Measurements from ENCODE around the gene CFAP58. TPM values are rescaled to one million over a fixed set of nuclear protein-coding genes. Genes with fewer than 3 reads are reported as not detected.

Gene CFAP58
- total and polyA plus RNA-seq, 2 donors (not counting 3 experiments of a cell fraction or from before 2014, with no cell fraction given) = 0.07 to 0.29 TPM

DNA sequence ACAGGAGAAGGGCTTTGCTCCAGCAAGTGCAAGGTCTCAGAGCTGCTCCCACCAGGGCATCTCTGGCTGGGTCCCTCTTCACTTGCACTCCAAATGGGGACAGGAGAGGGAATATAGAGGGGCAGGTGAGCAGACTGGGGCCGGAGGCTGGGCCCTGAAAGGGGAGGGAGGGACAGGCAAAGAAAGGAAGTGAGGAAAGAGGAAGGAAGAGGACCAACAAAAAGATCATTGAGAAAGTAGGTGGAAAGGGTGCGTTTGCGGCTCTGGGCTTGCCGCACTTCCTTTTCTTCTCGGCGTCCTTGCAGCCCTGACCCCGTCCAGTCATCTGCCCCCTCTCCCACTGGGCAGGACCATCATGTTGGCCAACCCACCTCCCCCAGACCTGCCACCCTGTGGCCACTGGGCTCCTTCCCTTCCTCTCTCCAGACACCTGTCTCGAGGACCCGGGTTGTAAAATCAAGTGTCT, 29.4 kb upstream of the CFAP58 start:
- H3K9me3 ChIP-seq (replicated peaks; ENCODE audit: control insufficient read depth, insufficient read depth, low read length) = no peaks in the 10 kb centered on the region
- H3K79me2 ChIP-seq (ENCODE audit: control insufficient read depth, insufficient read depth, low read length) = peaks cover 96% of the 10 kb centered on the region
- H2AFZ ChIP-seq (ENCODE audit: low read depth, low read length) = no peak overlapping the region
- TF ChIP-seq, protein P1, sequence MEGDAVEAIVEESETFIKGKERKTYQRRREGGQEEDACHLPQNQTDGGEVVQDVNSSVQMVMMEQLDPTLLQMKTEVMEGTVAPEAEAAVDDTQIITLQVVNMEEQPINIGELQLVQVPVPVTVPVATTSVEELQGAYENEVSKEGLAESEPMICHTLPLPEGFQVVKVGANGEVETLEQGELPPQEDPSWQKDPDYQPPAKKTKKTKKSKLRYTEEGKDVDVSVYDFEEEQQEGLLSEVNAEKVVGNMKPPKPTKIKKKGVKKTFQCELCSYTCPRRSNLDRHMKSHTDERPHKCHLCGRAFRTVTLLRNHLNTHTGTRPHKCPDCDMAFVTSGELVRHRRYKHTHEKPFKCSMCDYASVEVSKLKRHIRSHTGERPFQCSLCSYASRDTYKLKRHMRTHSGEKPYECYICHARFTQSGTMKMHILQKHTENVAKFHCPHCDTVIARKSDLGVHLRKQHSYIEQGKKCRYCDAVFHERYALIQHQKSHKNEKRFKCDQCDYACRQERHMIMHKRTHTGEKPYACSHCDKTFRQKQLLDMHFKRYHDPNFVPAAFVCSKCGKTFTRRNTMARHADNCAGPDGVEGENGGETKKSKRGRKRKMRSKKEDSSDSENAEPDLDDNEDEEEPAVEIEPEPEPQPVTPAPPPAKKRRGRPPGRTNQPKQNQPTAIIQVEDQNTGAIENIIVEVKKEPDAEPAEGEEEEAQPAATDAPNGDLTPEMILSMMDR (IDR thresholded peaks at IDR 0.05; ENCODE audit: extremely low read depth in 1 of 2, insufficient read depth in 1 of 2, low read depth in 1 of 2, low read length in 2 of 2) = no peak
- TF ChIP-seq POLR2AphosphoS5 (IDR thresholded peaks at IDR 0.05; ENCODE audit: insufficient read depth, low read depth, low read length) (no peak), POLR2A (IDR thresholded peaks at IDR 0.05; ENCODE audit: low read depth, low read length) (no peak), EZH2 (IDR thresholded peaks at IDR 0.05; ENCODE audit: borderline replicate concordance, low read depth, low read length, severe bottlenecking) (no peak), GATA2 (IDR thresholded peaks at IDR 0.05; ENCODE audit: insufficient read depth, insufficient read length, low read depth, low read length) (no peak), MYC (IDR thresholded peaks at IDR 0.05; ENCODE audit: low read depth, low read length) (no peak), FOS (IDR thresholded peaks at IDR 0.05; ENCODE audit: borderline replicate concordance, insufficient read depth, low read length) (no peak), JUN (IDR thresholded peaks at IDR 0.05; ENCODE audit: borderline replicate concordance, insufficient read depth, insufficient read length, low read depth) (no peak)
- TF ChIP-seq, protein P2, sequence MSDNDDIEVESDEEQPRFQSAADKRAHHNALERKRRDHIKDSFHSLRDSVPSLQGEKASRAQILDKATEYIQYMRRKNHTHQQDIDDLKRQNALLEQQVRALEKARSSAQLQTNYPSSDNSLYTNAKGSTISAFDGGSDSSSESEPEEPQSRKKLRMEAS (IDR thresholded peaks at IDR 0.05; ENCODE audit: insufficient read depth, insufficient read length) = no peak
- no peaks in the 10 kb centered on the region for H3K36me3 ChIP-seq (ENCODE audit: control insufficient read depth in 2 of 2, extremely low read depth in 1 of 2, insufficient read depth in 2 of 2, low read length in 2 of 2)
- H3K4me1 ChIP-seq (ENCODE audit: control insufficient read depth, extremely low read depth, insufficient read depth, low read length) = peaks cover 62% of the 10 kb centered on the region
- no peak overlapping the region for H3K9ac ChIP-seq (replicated peaks; ENCODE audit: extremely low read depth, insufficient read depth, low read length)
- no peak overlapping the region for H3K4me3 ChIP-seq (replicated peaks in 1 of 3; ENCODE audit: insufficient read depth in 1 of 3, low read depth in 1 of 3, low read length in 3 of 3)
- CTCF ChIA-PET = interaction anchor here (1.6 to 3.2 kb wide), 2 partner anchors 12 to 18 kb away, joined by 4 to 19 read pairs; no protein-coding TSS in a partner anchor
- H3K27me3 ChIP-seq (ENCODE audit: control insufficient read depth in 2 of 2, insufficient read depth in 2 of 2, low read length in 2 of 2) = no peaks in the 10 kb centered on the region
- FAIRE-seq (no peak), DNase-seq (ENCODE audit: low read depth, low spot score) (no peak)
- peaks cover 5% of the 10 kb centered on the region for H4K20me1 ChIP-seq (replicated peaks; ENCODE audit: control insufficient read depth, extremely low read depth, insufficient read depth, low read length)
- dilution Hi-C loops (cut with MboI; ENCODE audit: extremely low pct_ligation_motif_present, low sequenced_read_pairs) (no loop called here), intact Hi-C loops (cut with micrococcal nuclease) (no loop called here)
- POLR2A ChIA-PET = interaction anchor here (0.5 to 1.4 kb wide), 2 partner anchors 12 to 17 kb away, joined by 3 to 4 read pairs; no protein-coding TSS in a partner anchor
- BruUV-seq (replicated peaks) = no TSS peak
- no peaks in the 10 kb centered on the region for H3K9me1 ChIP-seq (replicated peaks; ENCODE audit: control insufficient read depth, extremely low read depth, insufficient read depth, low read length)
- no peak overlapping the region for H3K4me2 ChIP-seq (ENCODE audit: insufficient read depth, low read length)
- no peak overlapping the region for H3K27ac ChIP-seq (ENCODE audit: insufficient read depth, low read depth, low read length)
